ENCODE results near the gene SOX11. TPM values are rescaled to one million over a fixed set of nuclear protein-coding genes. Genes with fewer than 3 reads are reported as not detected.

Gene SOX11
- polyA plus RNA-seq, 1 experiment = 2.8 TPM

- ChIA-PET POLR2A (no interaction called here), CTCF (no interaction called here)
- Histone ChIP-seq H3K4me3 (ENCODE audit: low read depth, low read length) (no peak overlapping the region), H3K27me3 (ENCODE audit: control insufficient read depth, insufficient read depth, low read length) (no peaks in the 10 kb centered on the region), H3K9me3 (ENCODE audit: control insufficient read depth, insufficient read depth, low read length) (peaks cover 4% of the 10 kb centered on the region; the same call in 1 of the 2 replicates), H3K27ac (ENCODE audit: low read depth, low read length) (no peak overlapping the region)
- no peak for TF ChIP-seq CTCF (IDR thresholded peaks at IDR 0.05; ENCODE audit: low read depth, low read length)
- no peak for DNase-seq (ENCODE audit: low read depth, low spot score)
These were observed 30.1 kb downstream of the SOX11 start for GRCh38 chr2:5722236-5722635.

GRCh38 chr2:5723791-5724735 is 31.9 kb downstream of the SOX11 start:
- no peak for DNase-seq (ENCODE audit: low read depth, low spot score)
- Histone ChIP-seq H3K27ac (ENCODE audit: low read depth, low read length) (no peak overlapping the region), H3K4me3 (ENCODE audit: low read depth, low read length) (no peak overlapping the region), H3K27me3 (ENCODE audit: control insufficient read depth, insufficient read depth, low read length) (no peaks in the 10 kb centered on the region), H3K9me3 (ENCODE audit: control insufficient read depth, insufficient read depth, low read length) (no peaks in the 10 kb centered on the region; the same call in 1 of the 2 replicates)
- TF ChIP-seq CTCF (IDR thresholded peaks at IDR 0.05; ENCODE audit: low read depth, low read length) = no peak
- ChIA-PET POLR2A (no interaction called here), CTCF (no interaction called here)

DNA sequence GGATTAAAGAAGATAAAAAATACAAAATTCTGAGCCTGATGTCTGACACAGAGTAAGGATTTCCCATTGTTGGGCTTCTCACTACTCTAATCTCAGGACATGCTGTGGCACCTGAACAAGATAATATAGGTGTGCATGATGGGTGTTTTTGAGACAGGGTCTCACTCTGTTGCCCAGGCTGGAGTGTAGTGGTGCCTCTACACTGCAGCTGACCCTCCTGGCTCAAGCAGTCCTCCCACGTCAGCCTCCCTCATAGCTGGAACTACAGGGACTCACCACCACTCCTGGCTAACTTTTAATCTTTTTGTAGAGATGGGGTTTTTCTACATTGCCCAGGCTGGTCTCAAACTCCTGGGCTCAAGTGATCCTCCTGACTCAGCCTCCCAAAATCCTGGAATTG is 32.9 kb downstream of the SOX11 start:
- CTCF ChIA-PET = no interaction called here
- no peak for TF ChIP-seq CTCF (IDR thresholded peaks at IDR 0.05; ENCODE audit: low read depth, low read length)
- H3K9me3 ChIP-seq (ENCODE audit: control insufficient read depth, insufficient read depth, low read length) = no peaks in the 10 kb centered on the region; the same call in 1 of the 2 replicates

GRCh38 chr2:5725794-5726463 is 33.7 kb downstream of the SOX11 start:
- no peak overlapping the region for H3K4me3 ChIP-seq (ENCODE audit: low read depth, low read length)
- H3K9me3 ChIP-seq (ENCODE audit: control insufficient read depth, insufficient read depth, low read length) = no peaks in the 10 kb centered on the region; the same call in 1 of the 2 replicates
- ChIA-PET CTCF (no interaction called here), POLR2A (no interaction called here)
- no peak for TF ChIP-seq CTCF (IDR thresholded peaks at IDR 0.05; ENCODE audit: low read depth, low read length)
- no peaks in the 10 kb centered on the region for H3K27me3 ChIP-seq (ENCODE audit: control insufficient read depth, insufficient read depth, low read length)
- no peak overlapping the region for H3K27ac ChIP-seq (ENCODE audit: low read depth, low read length)
- DNase-seq (ENCODE audit: low read depth, low spot score) = no peak

More for the DNA sequence above, 32.9 kb downstream of the SOX11 start:
- POLR2A ChIA-PET = no interaction called here
- no peak overlapping the region for H3K4me3 ChIP-seq (ENCODE audit: low read depth, low read length)
- no peaks in the 10 kb centered on the region for H3K27me3 ChIP-seq (ENCODE audit: control insufficient read depth, insufficient read depth, low read length)
- DNase-seq (ENCODE audit: low read depth, low spot score) = no peak
- H3K27ac ChIP-seq (ENCODE audit: low read depth, low read length) = no peak overlapping the region

DNA sequence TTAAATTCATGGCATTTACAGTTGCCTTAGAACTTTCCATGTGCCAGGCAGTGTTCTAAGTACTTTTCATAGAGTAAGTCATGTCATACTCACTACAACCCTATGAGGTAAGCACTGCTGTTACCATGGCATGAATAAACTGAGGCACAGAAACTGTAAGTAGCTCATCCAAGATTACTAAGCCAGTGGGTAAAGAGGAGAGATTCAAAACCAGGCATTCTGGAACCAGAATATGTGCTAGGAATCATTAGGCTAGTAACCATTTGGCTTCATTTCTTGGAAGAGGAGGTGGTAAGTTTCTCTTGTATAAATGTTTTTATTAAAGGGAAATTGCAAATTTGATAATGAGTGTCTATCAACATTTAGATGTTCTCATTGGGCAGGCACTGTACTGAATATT is 35.1 kb downstream of the SOX11 start:
- no peaks in the 10 kb centered on the region for H3K27me3 ChIP-seq (ENCODE audit: control insufficient read depth, insufficient read depth, low read length)
- POLR2A ChIA-PET = no interaction called here
- no peak for TF ChIP-seq CTCF (IDR thresholded peaks at IDR 0.05; ENCODE audit: low read depth, low read length)
- no peak for DNase-seq (ENCODE audit: low read depth, low spot score)
- no peak overlapping the region for H3K4me3 ChIP-seq (ENCODE audit: low read depth, low read length)
- H3K27ac ChIP-seq (ENCODE audit: low read depth, low read length) = no peak overlapping the region
- CTCF ChIA-PET = no interaction called here
- no peaks in the 10 kb centered on the region; the same call in 1 of the 2 replicates for H3K9me3 ChIP-seq (ENCODE audit: control insufficient read depth, insufficient read depth, low read length)
